Coronary artery (tissue), 2 donors: ENCODE results near the gene FARP2.
"Not testable (repeated sequence)": the region's sequence is repeated elsewhere in the genome, so short reads cannot be mapped to it uniquely, and the experiment has no call there.

Source experiments
- DNase-seq: peaks from one replicate; pipeline ENCODE4 v3.0.0-alpha.2; 2017; ENCODE audit warnings: low spot score
- H3K27ac ChIP-seq, 2 donors: fragments of 200-600 bp; sonication (generic); one replicate each; pipeline ENCODE4 v1.5.1; 2016 to 2019
- H3K4me3 ChIP-seq: fragments of 200-600 bp; sonication (generic); 2 replicates; pipeline ENCODE4 v1.5.1; 2016; ENCODE audit warnings: mild to moderate bottlenecking, moderate library complexity
- TF ChIP-seq, protein P1 (sequence below): fragments of 200-600 bp; sonication (generic); IDR thresholded peaks from one replicate; pipeline ENCODE4 v1.5.1; 2019; ENCODE audit warnings: antibody characterized with exemption

The FARP2 gene

DNA sequence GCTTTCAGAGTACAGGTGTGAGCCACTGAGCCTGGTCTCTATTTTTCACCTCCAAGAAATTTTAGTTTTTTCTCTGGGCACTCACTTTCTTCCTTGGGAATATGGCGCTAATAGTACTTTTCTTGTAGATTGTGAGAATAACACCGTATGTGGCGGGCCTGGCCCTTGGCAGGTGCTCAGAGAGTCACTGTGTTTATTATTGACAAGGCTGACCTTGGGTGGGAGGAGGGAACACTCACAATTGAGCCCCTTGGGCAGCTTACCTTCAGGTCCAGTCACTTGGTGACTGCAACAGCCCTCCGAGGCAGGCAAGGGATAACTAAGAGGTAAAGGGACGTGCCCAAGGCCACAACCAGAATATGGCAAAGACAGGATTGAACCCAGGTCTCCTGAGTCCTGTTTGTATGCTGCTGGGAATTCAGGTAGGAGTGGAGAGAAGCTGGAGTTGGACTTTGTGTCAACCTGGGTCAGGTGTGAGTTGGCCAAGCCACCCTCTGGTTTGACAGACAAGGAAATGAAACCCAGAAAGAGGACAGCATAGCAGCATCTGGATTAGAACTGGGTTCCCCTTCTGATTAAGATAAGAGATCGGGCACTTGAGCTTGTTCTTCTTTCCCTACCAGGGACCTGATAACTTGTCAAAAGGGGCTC is 155.1 kb downstream of the FARP2 start:
- TF ChIP-seq, protein P1, sequence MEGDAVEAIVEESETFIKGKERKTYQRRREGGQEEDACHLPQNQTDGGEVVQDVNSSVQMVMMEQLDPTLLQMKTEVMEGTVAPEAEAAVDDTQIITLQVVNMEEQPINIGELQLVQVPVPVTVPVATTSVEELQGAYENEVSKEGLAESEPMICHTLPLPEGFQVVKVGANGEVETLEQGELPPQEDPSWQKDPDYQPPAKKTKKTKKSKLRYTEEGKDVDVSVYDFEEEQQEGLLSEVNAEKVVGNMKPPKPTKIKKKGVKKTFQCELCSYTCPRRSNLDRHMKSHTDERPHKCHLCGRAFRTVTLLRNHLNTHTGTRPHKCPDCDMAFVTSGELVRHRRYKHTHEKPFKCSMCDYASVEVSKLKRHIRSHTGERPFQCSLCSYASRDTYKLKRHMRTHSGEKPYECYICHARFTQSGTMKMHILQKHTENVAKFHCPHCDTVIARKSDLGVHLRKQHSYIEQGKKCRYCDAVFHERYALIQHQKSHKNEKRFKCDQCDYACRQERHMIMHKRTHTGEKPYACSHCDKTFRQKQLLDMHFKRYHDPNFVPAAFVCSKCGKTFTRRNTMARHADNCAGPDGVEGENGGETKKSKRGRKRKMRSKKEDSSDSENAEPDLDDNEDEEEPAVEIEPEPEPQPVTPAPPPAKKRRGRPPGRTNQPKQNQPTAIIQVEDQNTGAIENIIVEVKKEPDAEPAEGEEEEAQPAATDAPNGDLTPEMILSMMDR: no peak
- H3K4me3 ChIP-seq: no peak overlapping the region
- DNase-seq: no peak
- no peak overlapping the region for H3K27ac ChIP-seq

DNA sequence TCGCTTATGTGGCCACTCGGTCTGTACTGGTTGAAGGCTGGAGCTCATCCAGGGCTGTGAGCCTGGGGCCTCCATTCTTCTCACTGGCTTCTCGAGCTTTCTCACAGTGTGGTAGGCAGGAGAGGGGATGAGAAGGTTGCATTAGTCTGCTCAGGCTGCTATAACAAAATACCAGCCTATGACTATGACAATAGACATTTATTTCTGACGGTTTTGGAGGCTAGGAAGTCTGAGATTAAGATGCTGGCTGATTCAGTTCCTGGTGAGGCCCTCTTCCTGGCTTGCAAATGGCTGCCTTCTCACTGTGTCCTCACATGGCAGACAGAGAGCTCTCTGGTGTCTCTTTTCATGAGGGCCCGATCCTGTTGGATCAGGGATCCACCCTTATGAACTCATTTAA is 158.5 kb downstream of the FARP2 start:
- Histone ChIP-seq H3K27ac (no peak overlapping the region), H3K4me3 (no peak overlapping the region)
- TF ChIP-seq, protein P1: no peak
- no peak for DNase-seq

DNA sequence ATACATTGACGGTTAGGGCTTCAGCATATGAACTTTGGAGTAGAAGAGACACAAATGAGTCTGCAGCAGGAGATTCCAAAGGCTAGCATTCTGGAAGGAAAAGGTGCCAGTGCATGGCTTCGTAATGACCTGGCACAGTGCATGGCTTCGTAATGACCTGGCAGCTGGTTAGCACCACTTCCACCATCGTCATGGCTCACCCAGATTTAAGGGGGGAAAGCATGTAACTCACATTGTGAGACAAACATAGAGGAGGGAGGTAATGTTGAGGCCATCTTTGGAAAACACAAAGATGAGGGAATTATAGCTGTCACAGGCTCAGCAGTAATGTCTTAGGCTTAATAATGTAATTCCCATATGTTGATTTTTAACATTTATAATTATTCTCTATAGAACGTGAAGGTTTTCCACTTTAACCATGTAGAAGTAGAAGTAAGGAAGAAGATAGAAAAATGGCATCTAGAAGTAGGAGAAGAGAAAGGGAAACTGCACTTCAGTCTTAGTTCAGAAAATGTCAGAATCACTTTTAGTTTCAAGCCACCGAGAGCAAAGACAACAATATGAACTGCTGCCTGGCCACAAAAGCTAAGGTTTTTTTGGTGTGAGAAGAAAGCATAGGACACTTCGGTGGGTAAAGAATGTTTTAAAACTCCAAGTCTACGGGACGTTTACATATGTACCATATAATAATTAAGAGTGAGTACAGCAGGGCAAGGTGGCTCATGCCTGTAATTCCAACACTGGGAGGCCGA is 159.1 kb downstream of the FARP2 start:
- DNase-seq: no peak
- H3K27ac ChIP-seq: no peak overlapping the region
- TF ChIP-seq, protein P1: no peak
- H3K4me3 ChIP-seq: no peak overlapping the region

DNA sequence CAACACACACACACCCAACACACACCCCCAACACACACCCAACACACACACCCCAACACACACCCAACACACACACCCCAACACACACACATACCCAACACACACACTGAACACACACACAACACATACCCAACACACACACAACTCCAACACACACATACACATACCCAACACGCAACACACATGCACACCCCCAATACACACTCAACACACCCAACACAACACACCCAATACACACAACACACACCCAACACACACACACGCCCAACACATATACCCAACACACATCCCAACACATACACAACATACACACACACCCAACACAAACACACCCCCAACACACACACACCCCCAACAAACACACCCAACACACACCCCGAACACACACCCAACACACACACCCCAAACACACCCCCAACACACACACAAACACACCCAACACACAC is 160.5 kb downstream of the FARP2 start:
- TF ChIP-seq, protein P1: no peak
- Histone ChIP-seq H3K4me3 (no peak overlapping the region), H3K27ac (no peak overlapping the region)
- DNase-seq: no peak

DNA sequence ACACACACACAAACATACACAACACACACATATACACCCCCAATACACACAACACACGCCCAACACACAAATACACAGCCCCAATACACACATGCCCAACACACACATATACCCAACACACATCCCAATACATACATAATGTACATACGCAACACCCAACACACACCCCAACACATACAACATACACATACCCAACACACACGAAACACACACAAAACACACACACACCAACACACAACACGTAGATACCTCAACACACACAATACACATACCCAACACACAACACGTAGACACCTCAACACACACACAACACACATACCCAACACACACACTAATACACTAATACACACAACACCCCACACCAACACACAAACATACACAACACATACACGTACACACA is 161.2 kb downstream of the FARP2 start:
- TF ChIP-seq, protein P1: no peak
- DNase-seq: no peak
- Histone ChIP-seq H3K4me3 (no peak overlapping the region), H3K27ac (no peak overlapping the region)

DNA sequence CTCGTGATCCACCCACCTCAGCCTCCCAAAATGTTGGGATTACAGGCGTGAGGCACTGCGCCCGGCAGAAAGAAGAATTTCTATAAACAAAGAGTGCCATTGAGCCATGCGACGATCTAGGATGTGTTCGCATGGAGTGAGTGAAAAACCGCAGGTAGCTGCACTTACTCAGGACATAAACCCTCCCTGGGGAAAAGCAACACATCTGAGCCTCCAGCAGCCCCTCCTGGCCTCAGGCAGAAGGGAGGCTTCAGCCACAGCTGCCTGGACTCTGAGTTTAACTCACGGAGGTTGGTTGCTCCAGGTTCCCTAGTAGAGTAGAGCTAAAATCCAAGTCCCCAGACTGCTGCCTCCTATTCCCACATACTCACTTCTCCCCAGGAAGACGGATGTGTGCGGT is 163.6 kb downstream of the FARP2 start:
- TF ChIP-seq, protein P1: no peak
- H3K4me3 ChIP-seq: no peak overlapping the region
- DNase-seq: no peak
- no peak overlapping the region for H3K27ac ChIP-seq

DNA sequence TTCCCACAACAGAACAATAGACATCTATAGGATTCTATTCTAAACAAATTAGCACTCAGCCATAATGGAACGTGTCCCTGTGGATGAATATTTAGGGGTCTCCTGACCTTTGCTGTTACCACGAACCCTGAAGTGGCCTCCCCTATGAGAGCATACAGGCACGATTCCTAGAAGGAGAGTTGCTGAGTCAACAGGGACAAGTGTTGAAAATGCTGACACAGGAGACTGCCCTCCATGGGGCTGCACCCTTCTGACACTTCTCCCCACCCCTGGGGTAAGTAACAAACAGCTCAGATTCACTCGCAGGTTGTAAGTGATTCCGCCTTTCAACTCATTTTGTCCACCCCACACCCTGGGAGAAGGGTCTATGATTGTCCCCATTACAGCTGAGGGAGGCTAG is 166.4 kb downstream of the FARP2 start:
- TF ChIP-seq, protein P1: no peak
- Histone ChIP-seq H3K27ac (no peak overlapping the region), H3K4me3 (no peak overlapping the region)
- DNase-seq: no peak

DNA sequence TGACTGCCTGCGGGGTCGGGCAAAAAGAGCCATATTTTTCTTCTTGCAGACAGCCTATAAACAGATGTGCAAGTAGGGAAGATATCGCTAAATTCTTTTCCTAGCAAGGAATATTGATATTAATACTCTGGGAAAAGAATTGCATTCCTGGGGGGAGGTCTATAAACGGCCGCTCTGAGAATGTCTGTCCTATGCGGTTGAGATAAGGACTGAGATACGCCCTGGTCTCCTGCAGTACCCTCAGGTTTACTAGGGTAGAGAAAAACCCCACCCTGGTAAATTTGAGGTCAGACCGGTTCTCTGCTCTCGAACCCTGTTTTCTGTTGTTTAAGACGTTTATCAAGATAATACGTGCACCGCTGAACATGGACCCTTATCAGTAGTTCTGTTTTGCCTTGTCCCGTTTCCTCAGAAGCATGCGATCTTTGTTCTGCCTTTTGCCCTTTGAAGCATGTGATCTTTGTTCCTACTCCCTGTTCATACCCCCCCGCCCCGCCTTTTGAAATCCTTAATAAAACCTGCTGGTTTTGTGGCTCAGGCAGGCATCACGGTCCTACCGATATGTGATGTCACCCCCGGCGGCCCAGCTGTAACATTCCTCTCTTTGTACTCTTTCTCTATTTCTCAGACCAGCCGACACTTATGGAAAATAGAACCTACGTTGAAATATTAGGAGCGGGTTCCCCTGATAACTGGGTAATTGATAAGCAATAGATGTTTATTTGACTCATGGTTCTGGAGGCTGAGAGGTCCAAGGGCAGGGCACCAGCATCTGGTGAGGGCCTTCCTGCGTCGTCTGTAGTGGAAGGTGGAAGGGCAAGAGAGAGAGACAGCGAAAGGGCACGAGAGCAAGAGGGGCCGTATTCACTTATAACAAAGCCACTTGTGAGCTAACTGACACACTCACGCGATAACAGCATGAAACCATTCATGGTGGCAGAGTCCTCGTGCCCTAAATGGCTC is 170.0 kb downstream of the FARP2 start:
- not testable (repeated sequence) for DNase-seq, H3K27ac ChIP-seq, H3K4me3 ChIP-seq
